Measurements from ENCODE around the gene MATN4.
A peak's percentile ranks its signal among the peaks of the same experiment; 100 is the strongest.

MATN4 gene

DNA sequence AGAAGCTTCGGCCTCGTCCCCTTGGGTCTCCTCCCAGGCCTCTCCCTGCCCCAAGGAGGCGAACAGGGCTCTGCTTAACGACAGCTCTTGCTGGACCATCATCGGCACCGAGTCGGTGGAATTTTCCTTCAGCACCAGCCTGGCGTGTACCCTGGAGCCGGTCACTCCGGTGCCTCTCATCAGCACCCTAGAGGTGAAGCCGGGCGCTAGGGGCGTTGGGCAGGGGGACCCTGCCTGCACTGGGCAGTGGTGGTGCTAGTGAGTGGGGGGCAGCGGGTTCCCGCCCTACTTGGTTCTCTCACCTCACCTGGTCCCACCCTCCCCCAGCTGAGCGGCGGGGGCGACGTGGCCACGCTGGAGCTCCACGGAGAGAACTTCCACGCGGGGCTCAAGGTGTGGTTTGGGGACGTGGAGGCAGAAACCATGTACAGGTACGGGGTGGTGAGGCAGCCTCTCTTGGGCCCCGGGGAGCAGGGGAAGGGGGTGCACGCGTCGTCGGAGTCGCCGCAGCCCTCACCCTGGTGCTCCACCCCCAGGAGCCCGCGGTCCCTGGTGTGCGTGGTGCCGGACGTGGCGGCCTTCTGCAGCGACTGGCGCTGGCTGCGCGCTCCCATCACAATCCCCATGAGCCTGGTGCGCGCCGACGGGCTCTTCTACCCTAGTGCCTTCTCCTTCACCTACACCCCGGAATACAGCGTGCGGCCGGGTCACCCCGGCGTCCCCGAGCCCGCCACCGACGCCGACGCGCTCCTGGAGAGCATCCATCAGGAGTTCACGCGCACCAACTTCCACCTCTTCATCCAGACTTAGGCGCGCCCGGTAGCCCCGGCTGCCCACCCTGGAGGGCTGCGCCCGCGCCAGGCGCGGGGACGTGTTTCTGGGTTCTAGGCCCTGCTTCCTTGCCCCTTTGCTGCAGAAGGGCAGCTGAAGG, 8.3 kb upstream of the MATN4 start:
- no peaks in the 10 kb centered on the region for H3K36me3 ChIP-seq
- H4K20me1 ChIP-seq: no peaks in the 10 kb centered on the region
- H3K9ac ChIP-seq: no peak overlapping the region
- H3K27ac ChIP-seq: no peak overlapping the region
- H3K4me1 ChIP-seq: peaks cover 74% of the 10 kb centered on the region
- H3K9me3 ChIP-seq: no peaks in the 10 kb centered on the region
- no peak for TF ChIP-seq Cebpa-rat (IDR thresholded peaks at IDR 0.05)
- no peak overlapping the region for H3K4me2 ChIP-seq
- H3K27me3 ChIP-seq: no peaks in the 10 kb centered on the region
- H3K4me3 ChIP-seq: no peak overlapping the region

DNA sequence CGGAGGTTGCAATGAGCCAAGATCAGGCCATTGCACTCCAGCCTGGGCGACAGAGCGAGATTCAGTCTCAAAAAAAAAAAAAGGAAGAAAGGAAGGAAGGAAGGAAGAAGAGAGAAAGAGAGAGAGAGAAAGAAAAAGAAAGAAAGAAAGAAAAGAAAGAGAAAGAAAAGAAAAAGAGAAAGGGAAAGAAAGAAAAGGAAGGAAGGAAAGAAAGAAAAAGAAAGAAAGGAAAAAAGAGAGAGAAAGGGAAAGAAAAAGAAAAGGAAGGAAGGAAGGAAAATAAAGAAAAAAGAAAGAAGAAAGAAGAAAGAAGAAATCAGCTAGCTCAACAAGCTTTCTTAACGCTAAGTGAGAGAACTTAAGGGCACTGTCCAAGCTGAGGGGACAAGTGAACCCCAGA, 7.6 kb upstream of the MATN4 start:
- H3K9me3 ChIP-seq: no peaks in the 10 kb centered on the region
- no peak overlapping the region for H3K4me2 ChIP-seq
- peaks cover 74% of the 10 kb centered on the region for H3K4me1 ChIP-seq
- no peaks in the 10 kb centered on the region for H3K27me3 ChIP-seq
- H3K36me3 ChIP-seq: no peaks in the 10 kb centered on the region
- no peak overlapping the region for H3K4me3 ChIP-seq
- no peak for TF ChIP-seq Cebpa-rat (IDR thresholded peaks at IDR 0.05)
- H3K27ac ChIP-seq: no peak overlapping the region
- no peak overlapping the region for H3K9ac ChIP-seq
- H4K20me1 ChIP-seq: no peaks in the 10 kb centered on the region

DNA sequence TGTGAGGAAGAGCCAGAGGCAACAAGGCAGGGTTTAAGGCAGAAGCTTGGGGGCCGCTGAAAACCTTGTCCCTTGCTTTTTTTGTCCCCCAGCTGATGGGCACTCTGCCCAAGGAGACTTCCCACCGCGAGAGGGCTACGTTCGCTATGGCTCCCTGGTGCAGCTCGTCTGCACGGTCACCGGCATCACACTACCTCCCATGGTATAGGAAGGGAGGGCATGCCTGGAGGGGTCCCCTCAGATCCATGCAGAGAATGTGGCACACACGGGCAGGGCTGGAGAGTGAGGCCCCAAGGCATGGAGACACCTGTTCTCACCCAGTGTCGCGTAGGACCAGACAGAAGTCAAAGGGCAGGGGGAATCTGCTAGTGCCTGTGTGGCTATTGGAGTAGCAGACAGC, 5.8 kb upstream of the MATN4 start:
- Histone ChIP-seq H3K27me3 (no peaks in the 10 kb centered on the region), H3K9ac (0 out of 2 replicates have a peak overlapping the region, but pooled peaks have one; percentile 25), H3K9me3 (no peaks in the 10 kb centered on the region), H3K4me1 (peaks cover 74% of the 10 kb centered on the region), H4K20me1 (no peaks in the 10 kb centered on the region), H3K4me2 (peak overlapping the region; percentile 76), H3K27ac (peak overlapping the region; percentile 58), H3K36me3 (no peaks in the 10 kb centered on the region), H3K4me3 (no peak overlapping the region; the same call in 1 of the 2 replicates)
- TF ChIP-seq Cebpa-rat (IDR thresholded peaks at IDR 0.05): no peak

DNA sequence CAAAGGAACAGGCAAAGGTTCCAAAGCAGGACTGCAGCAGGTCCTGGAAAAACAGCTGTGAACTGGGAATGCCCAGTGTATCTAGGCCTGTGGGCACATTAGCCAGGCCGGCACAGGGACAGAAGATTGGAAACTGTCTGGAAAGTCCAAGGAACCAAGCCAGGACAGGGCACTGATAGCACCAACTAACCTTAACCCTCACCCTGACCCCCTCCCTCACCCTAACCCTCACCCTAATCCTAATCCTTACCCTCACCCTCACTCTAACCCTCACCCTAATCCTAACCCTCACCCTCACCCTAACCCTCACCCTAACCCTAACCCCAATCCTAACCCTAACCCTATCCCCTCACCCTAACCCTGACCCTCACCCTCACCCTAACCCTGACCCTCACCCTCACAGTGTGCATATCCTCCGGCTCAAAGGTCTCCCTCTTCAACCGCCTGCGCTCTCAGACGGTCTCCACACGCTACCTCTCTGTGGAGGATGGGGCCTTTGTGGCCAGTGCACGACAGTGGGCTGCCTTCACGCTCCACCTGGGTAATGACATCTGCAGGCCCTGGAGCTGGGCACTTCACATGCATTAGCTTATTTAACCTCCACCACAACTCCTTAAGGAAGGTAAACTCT, 5.1 kb upstream of the MATN4 start:
- H4K20me1 ChIP-seq: no peaks in the 10 kb centered on the region
- no peaks in the 10 kb centered on the region for H3K36me3 ChIP-seq
- H3K4me3 ChIP-seq: no peak overlapping the region; the same call in 1 of the 2 replicates
- no peaks in the 10 kb centered on the region for H3K9me3 ChIP-seq
- H3K27me3 ChIP-seq: no peaks in the 10 kb centered on the region
- peaks cover 74% of the 10 kb centered on the region for H3K4me1 ChIP-seq
- peak overlapping the region; percentile 76 for H3K4me2 ChIP-seq
- H3K9ac ChIP-seq: no peak overlapping the region
- TF ChIP-seq Cebpa-rat (IDR thresholded peaks at IDR 0.05): no peak
- H3K27ac ChIP-seq: peak overlapping the region; percentile 58; the same call in 1 of the 2 replicates

DNA sequence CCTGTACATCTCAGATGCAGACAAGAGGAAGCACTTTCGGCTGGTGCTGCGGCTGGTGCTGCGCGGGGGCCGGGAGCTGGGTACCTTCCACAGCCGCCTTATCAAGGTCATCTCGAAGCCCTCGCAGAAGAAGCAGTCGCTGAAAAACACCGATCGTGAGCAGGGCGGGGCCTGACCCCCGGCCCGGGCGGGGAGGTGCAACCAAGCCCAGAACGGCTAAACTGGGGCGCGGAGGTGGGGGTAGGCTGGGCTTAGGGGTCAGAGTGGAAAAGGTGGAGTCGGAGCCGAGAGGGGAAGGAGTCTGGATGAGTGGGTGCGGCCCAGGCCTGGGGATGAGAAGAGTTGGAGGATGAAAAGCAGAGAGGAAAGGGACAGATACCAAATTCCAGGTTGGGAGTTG, 4.1 kb upstream of the MATN4 start:
- no peaks in the 10 kb centered on the region for H3K9me3 ChIP-seq
- H3K4me3 ChIP-seq: no peak overlapping the region
- H3K4me1 ChIP-seq: peaks cover 74% of the 10 kb centered on the region
- no peaks in the 10 kb centered on the region for H3K36me3 ChIP-seq
- no peak overlapping the region for H3K27ac ChIP-seq
- H4K20me1 ChIP-seq: no peaks in the 10 kb centered on the region
- no peak overlapping the region for H3K9ac ChIP-seq
- H3K27me3 ChIP-seq: peaks cover 2% of the 10 kb centered on the region; the same call in 1 of the 2 replicates
- peak overlapping the region; percentile 59; the same call in 1 of the 2 replicates for H3K4me2 ChIP-seq
- no peak for TF ChIP-seq Cebpa-rat (IDR thresholded peaks at IDR 0.05)

DNA sequence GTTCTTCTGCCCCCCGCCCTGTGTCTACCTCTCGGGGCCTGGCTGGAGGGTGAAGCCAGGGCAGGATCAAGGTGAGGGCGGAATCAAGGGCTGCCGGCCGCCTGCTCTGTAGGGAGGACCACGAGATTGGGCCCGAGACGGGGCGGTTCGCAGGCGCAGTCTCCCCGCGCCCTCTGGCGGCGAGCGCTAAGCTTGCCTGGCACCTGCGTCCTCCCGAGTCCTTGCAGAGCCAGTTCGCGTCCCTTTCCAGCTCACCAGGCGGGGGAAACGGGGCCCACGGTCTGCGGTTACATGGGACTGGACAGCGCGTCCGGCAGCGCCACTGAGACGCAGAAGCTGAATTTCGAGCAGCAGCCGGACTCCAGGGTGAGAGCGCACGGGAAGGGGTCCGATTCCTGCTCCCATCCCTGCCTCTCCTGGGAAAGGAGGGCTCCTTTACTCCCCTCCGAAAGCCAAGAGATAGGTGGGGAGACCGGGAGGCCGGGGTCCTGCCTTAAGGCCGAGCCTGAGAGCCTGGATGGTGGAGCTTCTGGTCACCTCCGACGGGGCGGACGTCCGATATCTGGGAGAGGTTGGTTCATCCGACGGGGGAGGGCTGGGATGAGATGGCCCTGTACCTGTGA, 3.6 kb upstream of the MATN4 start:
- H3K27me3 ChIP-seq: peaks cover 6% of the 10 kb centered on the region; the same call in 1 of the 2 replicates
- H3K36me3 ChIP-seq: no peaks in the 10 kb centered on the region
- peaks cover 75% of the 10 kb centered on the region for H3K4me1 ChIP-seq
- H3K9me3 ChIP-seq: no peaks in the 10 kb centered on the region
- H3K4me2 ChIP-seq: peak overlapping the region; percentile 59
- H4K20me1 ChIP-seq: no peaks in the 10 kb centered on the region
- H3K4me3 ChIP-seq: no peak overlapping the region
- TF ChIP-seq Cebpa-rat (IDR thresholded peaks at IDR 0.05): no peak
- no peak overlapping the region for H3K9ac ChIP-seq
- H3K27ac ChIP-seq: no peak overlapping the region

DNA sequence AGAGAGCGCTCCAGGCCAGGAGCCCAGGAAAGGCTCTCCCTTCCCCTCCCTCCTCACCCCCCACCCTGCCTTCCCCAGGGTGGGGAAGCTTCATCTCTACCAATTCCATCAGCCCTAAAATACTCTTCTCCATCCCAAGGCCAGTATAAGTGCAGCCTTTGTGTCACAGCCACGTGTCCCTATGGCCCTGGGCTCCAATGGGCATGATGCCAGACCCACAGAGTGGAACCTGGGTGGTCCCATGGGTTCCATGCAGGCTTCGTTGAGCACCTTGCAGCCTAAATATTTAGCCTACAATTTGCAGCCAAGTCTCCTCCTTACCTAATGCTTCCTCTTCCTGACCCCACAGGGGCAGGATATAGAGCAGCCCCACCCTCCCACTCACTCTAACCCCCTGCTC, 976 bp upstream of the MATN4 start:
- no peak overlapping the region for H3K27ac ChIP-seq
- no peak overlapping the region for H3K4me3 ChIP-seq
- no peaks in the 10 kb centered on the region for H3K9me3 ChIP-seq
- H3K4me1 ChIP-seq: peaks cover 68% of the 10 kb centered on the region
- no peak overlapping the region for H3K9ac ChIP-seq
- peaks cover 6% of the 10 kb centered on the region; the same call in 1 of the 2 replicates for H3K27me3 ChIP-seq
- no peaks in the 10 kb centered on the region for H3K36me3 ChIP-seq
- peak overlapping the region; percentile 59 for H3K4me2 ChIP-seq
- no peaks in the 10 kb centered on the region for H4K20me1 ChIP-seq
- no peak for TF ChIP-seq Cebpa-rat (IDR thresholded peaks at IDR 0.05)

DNA sequence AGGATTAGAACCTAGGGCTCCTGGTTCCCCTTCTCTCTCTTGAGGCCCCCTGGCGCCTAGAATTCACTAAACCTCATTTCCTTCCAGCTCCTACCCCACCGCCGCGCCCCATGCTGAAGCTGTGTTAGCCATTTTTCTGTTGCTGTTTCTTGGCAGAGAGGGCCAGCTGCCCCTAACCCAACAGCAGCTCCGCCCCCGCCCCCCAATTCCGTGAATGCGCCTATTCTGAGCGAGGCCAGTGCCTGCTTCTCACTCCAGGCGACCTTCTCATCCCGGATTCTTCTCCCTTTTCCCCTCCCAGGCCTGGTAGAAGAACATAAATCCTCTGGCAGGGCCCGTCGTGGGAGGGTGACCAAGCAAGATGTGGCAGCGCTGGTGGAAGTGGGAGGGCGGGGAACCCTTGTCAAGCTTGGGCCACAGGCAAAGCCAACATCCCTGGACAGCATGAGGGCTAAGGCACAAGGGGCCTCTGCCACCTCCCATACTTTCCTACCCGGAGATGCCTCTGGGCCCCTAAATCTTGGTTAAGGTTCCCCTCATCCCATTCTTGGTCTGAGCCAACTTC, 941 bp downstream of the MATN4 start:
- Histone ChIP-seq H3K27me3 (peaks cover 6% of the 10 kb centered on the region; the same call in 1 of the 2 replicates), H3K27ac (no peak overlapping the region), H3K4me2 (peak overlapping the region; percentile 59; the same call in 1 of the 2 replicates), H3K4me1 (peaks cover 51% of the 10 kb centered on the region), H3K9ac (no peak overlapping the region), H3K36me3 (no peaks in the 10 kb centered on the region), H3K9me3 (no peaks in the 10 kb centered on the region), H3K4me3 (no peak overlapping the region), H4K20me1 (no peaks in the 10 kb centered on the region)
- no peak for TF ChIP-seq Cebpa-rat (IDR thresholded peaks at IDR 0.05)

DNA sequence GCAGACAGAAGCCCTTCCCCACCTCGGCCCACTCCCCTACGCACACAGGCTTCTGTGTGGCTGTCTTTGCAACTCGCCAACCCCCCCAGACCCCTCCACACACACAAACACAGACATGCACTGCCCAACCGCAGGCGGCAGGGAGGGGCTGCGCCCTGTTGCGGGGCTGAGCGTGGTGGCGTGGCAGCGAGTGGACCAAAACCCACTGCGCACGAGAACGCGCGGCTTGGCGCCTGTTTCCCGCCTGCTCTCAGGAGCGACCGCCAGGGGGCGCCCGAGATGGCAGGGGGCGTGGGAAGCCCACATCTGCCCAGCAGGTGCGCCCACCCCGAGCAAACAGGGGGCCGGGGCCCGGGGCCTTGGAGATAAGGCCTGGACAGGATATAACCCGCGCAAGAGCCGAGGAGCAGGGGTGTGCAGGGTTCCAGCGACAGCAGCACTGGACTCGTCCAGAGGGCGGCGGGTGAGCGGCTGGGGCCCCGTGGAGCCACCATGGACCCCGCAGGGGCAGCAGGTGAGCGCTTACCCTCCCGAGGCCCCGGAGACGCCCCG, 1.6 kb downstream of the MATN4 start, which contains the start of gene RBPJL:
TSS of gene RBPJL (plus strand) at position 410 of the 552 bp plus-strand sequence. CDS start at position 493, 83 bp downstream.
- Histone ChIP-seq H4K20me1 (no peaks in the 10 kb centered on the region), H3K4me1 (peaks cover 46% of the 10 kb centered on the region), H3K4me3 (no peak within 1 kb of the TSS), H3K27ac (no peak within 1 kb of the TSS), H3K27me3 (peaks cover 6% of the 10 kb centered on the region; the same call in 1 of the 2 replicates), H3K9ac (no peak within 1 kb of the TSS), H3K9me3 (no peaks in the 10 kb centered on the region), H3K36me3 (no peaks in the 10 kb centered on the region), H3K4me2 (peak within 1 kb of the TSS; percentile 59)
- no peak for TF ChIP-seq Cebpa-rat (IDR thresholded peaks at IDR 0.05)

Measured in BLaER1 (cell line).